ENCODE measurements around the gene ACSM2A.

GRCh38 chr16:20441191-20441590, 10.1 kb upstream of the ACSM2A start:
- TF ChIP-seq, protein P1, sequence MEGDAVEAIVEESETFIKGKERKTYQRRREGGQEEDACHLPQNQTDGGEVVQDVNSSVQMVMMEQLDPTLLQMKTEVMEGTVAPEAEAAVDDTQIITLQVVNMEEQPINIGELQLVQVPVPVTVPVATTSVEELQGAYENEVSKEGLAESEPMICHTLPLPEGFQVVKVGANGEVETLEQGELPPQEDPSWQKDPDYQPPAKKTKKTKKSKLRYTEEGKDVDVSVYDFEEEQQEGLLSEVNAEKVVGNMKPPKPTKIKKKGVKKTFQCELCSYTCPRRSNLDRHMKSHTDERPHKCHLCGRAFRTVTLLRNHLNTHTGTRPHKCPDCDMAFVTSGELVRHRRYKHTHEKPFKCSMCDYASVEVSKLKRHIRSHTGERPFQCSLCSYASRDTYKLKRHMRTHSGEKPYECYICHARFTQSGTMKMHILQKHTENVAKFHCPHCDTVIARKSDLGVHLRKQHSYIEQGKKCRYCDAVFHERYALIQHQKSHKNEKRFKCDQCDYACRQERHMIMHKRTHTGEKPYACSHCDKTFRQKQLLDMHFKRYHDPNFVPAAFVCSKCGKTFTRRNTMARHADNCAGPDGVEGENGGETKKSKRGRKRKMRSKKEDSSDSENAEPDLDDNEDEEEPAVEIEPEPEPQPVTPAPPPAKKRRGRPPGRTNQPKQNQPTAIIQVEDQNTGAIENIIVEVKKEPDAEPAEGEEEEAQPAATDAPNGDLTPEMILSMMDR (IDR thresholded peaks at IDR 0.05): no peak
- no peak for TF ChIP-seq POLR2AphosphoS5 (IDR thresholded peaks at IDR 0.05; ENCODE audit: low read depth, low read length)
- no peak for TF ChIP-seq SIN3A (IDR thresholded peaks at IDR 0.05; ENCODE audit: borderline replicate concordance, insufficient read depth, low read depth, low read length)
- TF ChIP-seq TCF7L2 (IDR thresholded peaks at IDR 0.05; ENCODE audit: low read depth, low read length): no peak
- TF ChIP-seq, protein P2, sequence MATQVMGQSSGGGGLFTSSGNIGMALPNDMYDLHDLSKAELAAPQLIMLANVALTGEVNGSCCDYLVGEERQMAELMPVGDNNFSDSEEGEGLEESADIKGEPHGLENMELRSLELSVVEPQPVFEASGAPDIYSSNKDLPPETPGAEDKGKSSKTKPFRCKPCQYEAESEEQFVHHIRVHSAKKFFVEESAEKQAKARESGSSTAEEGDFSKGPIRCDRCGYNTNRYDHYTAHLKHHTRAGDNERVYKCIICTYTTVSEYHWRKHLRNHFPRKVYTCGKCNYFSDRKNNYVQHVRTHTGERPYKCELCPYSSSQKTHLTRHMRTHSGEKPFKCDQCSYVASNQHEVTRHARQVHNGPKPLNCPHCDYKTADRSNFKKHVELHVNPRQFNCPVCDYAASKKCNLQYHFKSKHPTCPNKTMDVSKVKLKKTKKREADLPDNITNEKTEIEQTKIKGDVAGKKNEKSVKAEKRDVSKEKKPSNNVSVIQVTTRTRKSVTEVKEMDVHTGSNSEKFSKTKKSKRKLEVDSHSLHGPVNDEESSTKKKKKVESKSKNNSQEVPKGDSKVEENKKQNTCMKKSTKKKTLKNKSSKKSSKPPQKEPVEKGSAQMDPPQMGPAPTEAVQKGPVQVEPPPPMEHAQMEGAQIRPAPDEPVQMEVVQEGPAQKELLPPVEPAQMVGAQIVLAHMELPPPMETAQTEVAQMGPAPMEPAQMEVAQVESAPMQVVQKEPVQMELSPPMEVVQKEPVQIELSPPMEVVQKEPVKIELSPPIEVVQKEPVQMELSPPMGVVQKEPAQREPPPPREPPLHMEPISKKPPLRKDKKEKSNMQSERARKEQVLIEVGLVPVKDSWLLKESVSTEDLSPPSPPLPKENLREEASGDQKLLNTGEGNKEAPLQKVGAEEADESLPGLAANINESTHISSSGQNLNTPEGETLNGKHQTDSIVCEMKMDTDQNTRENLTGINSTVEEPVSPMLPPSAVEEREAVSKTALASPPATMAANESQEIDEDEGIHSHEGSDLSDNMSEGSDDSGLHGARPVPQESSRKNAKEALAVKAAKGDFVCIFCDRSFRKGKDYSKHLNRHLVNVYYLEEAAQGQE (IDR thresholded peaks at IDR 0.05; ENCODE audit: insufficient read depth in 1 of 2, low read depth in 2 of 2, low read length in 1 of 2): no peak

Measured in Panc1 (cell line).